B cell (primary cell): ENCODE measurements around the gene AMBRA1. TPM values are rescaled to one million over a fixed set of nuclear protein-coding genes. Genes with fewer than 3 reads are reported as not detected.
"Not testable (repeated sequence)": the region's sequence is repeated elsewhere in the genome, so short reads cannot be mapped to it uniquely, and the experiment has no call there.

Experiments used
- ATAC-seq: fragments of 200-7000 bp; cut with Tn5 transposase; one replicate; pipeline ENCODE4 v1.10.0; 2021; ENCODE audit warnings: low read depth, mild to moderate bottlenecking, moderate number of reproducible peaks, moderate library complexity
- CTCF ChIA-PET: fragments of 350-600 bp; sonication (Branson Sonifier 250); formaldehyde crosslinking; loops from one replicate; lab custom pipeline; 2021; ENCODE audit warnings: antibody characterized with exemption, inconsistent platforms; lab: Charles Lee
- POLR2A ChIA-PET: fragments of 350-600 bp; sonication (Branson Sonifier 250); formaldehyde crosslinking; loops from one replicate; lab custom pipeline; 2021; ENCODE audit warnings: antibody characterized with exemption; lab: Charles Lee
- DNase-seq: peaks from one replicate; pipeline ENCODE4 v3.0.0; 2013
- H2AFZ ChIP-seq: 2 replicates; pipeline ENCODE4 v1.6.1; 2012; ENCODE audit warnings: mild to moderate bottlenecking, low read depth, low read length; ENCODE audit not compliant: insufficient read depth, poor library complexity, severe bottlenecking
- H3K27ac ChIP-seq, 2 donors: 1 replicate in 1 of 2; 2 replicates in 1 of 2; pipeline ENCODE4 v1.5.1; 2012 to 2013; ENCODE audit warnings: low read length in 2 of 2, mild to moderate bottlenecking in 2 of 2, moderate library complexity in 1 of 2
- H3K27me3 ChIP-seq, 4 experiments: fragments of 200-600 bp in 1 of 4; sonication (generic) in 1 of 4; replicated peaks in 1 of 4; 1 replicate in 2 of 4; 2 replicates in 2 of 4; pipeline versions ENCODE4 v1.6.1 to v1.7.0; 2013 to 2016; ENCODE audit warnings: low read length in 3 of 4, mild to moderate bottlenecking in 2 of 4, mixed read lengths in 1 of 4, moderate library complexity in 1 of 4; ENCODE audit not compliant: insufficient read depth in 4 of 4, control insufficient read depth in 3 of 4; ENCODE audit errors: control extremely low read depth in 1 of 4
- H3K36me3 ChIP-seq, 2 experiments: replicated peaks in 1 of 2; 1 replicate in 1 of 2; 2 replicates in 1 of 2; pipeline versions ENCODE4 v1.6.1 to v1.7.1; 2013; ENCODE audit warnings: low read length in 1 of 2; ENCODE audit not compliant: insufficient read depth in 2 of 2, control insufficient read depth in 1 of 2; ENCODE audit errors: control extremely low read depth in 1 of 2, extremely low read depth in 1 of 2
- H3K4me1 ChIP-seq, 2 donors: fragments of 200-600 bp in 1 of 2; sonication (generic) in 1 of 2; 1 replicate in 1 of 2; 2 replicates in 1 of 2; pipeline versions ENCODE4 v1.5.1 to v1.6.1; 2013 to 2017; ENCODE audit warnings: low read length in 2 of 2; ENCODE audit not compliant: control insufficient read depth in 2 of 2, insufficient read depth in 2 of 2
- H3K4me2 ChIP-seq: replicated peaks from 2 replicates; pipeline ENCODE3; 2012; ENCODE audit warnings: mild to moderate bottlenecking, low read depth, low read length; ENCODE audit not compliant: poor library complexity, severe bottlenecking
- H3K4me3 ChIP-seq, 5 experiments: fragments of 200-600 bp in 1 of 5; sonication (generic) in 1 of 5; 1 replicate in 3 of 5; 2 replicates in 2 of 5; pipeline versions ENCODE4 v1.5.1 to v1.7.0; 2011 to 2016; ENCODE audit warnings: low read length in 4 of 5, mild to moderate bottlenecking in 4 of 5, low read depth in 2 of 5, control low read depth in 1 of 5, moderate library complexity in 1 of 5; ENCODE audit not compliant: insufficient read depth in 1 of 5; ENCODE audit errors: control extremely low read depth in 1 of 5, extremely low read depth in 1 of 5
- H3K79me2 ChIP-seq: fragments of 200-600 bp; sonication (generic); one replicate; pipeline ENCODE4 v1.6.0; 2016; ENCODE audit warnings: low read length; ENCODE audit not compliant: control insufficient read depth, insufficient read depth
- H3K9ac ChIP-seq: fragments of 200-600 bp; sonication (generic); 2 replicates; pipeline ENCODE4 v1.6.1; 2017; ENCODE audit warnings: mild to moderate bottlenecking, low read length, moderate library complexity
- H3K9me3 ChIP-seq, 3 donors: one replicate each; pipeline versions ENCODE4 v1.6.1 to v1.7.1; 2013; ENCODE audit warnings: low read length in 2 of 3; ENCODE audit not compliant: control insufficient read depth in 2 of 3, insufficient read depth in 1 of 3; ENCODE audit errors: control extremely low read depth in 1 of 3
- H4K20me1 ChIP-seq: 2 replicates; pipeline ENCODE4 v1.6.0; 2012; ENCODE audit warnings: mild to moderate bottlenecking, low read length; ENCODE audit not compliant: insufficient read depth, control insufficient read depth, poor library complexity, severe bottlenecking
- H3K27ac Mint-ChIP-seq: one replicate; pipeline ENCODE4 v1.8.0; 2021; ENCODE audit warnings: mixed read lengths
- H3K27me3 Mint-ChIP-seq: one replicate; pipeline ENCODE4 v1.8.0; 2021; ENCODE audit warnings: mixed read lengths
- H3K4me1 Mint-ChIP-seq: one replicate; pipeline ENCODE4 v1.8.0; 2021; ENCODE audit warnings: mixed read lengths
- H3K4me3 Mint-ChIP-seq: one replicate; pipeline ENCODE4 v1.8.0; 2021; ENCODE audit warnings: mixed read lengths
- H3K9me3 Mint-ChIP-seq: one replicate; pipeline ENCODE4 v1.8.0; 2022; ENCODE audit warnings: mixed read lengths; ENCODE audit not compliant: insufficient read depth
- CTCF ChIP-seq: fragments of 200-600 bp; IDR thresholded peaks from one replicate; pipeline ENCODE4 v1.8.0; 2022; ENCODE audit warnings: antibody characterized with exemption, mild to moderate bottlenecking
- EZH2 ChIP-seq: IDR thresholded peaks from 2 replicates; pipeline ENCODE4 v1.6.1; 2012; ENCODE audit warnings: borderline replicate concordance, low read depth, mild to moderate bottlenecking, moderate library complexity, low read length; ENCODE audit not compliant: insufficient read depth, poor library complexity, severe bottlenecking
- WGBS: methylation state at CpG from one replicate; pipeline ENCODE4 v1.1.5; 2013; ENCODE audit warnings: missing lambda C conversion rate; ENCODE audit not compliant: insufficient coverage; 5-methylcytosine and 5-hydroxymethylcytosine counted together
- intact Hi-C: fragments of 100-400 bp; cut with micrococcal nuclease; formaldehyde crosslinking; loops from one replicate; pipeline ENCODE4 v1.10.0; 2022
- polyA plus RNA-seq: library from polyadenylated mRNA; depleted of rRNA; stranded (reverse); fragments of >200 nt; gene quantifications from 2 replicates; pipeline ENCODE4 v1.2.3, GENCODE V29; 2012
- total RNA-seq, 2 donors: library from RNA; stranded (reverse); fragments of 120-200 nt in 1 of 2; gene quantifications; 1 replicate in 1 of 2; 2 replicates in 1 of 2; pipeline versions ENCODE4 v1.2.3 to v1.2.4, GENCODE V29; 2013 to 2022

Gene AMBRA1
- total and polyA plus RNA-seq, 2 donors (not counting 1 experiment from before 2014, with no cell fraction given) = 13.8 to 36.1 TPM

GRCh38 chr11:46372086-46372485 is 221.7 kb downstream of the AMBRA1 start:
- peaks cover 0 to 2% of the 10 kb centered on the region in 2 donors for H3K4me1 ChIP-seq
- no peak overlapping the region for H2AFZ ChIP-seq
- Mint-ChIP-seq H3K4me1 (peaks cover 8% of the 10 kb centered on the region), H3K27me3 (no peaks in the 10 kb centered on the region), H3K4me3 (no peak overlapping the region), H3K9me3 (no peaks in the 10 kb centered on the region), H3K27ac (no peak overlapping the region)
- H3K4me3 ChIP-seq = no peak overlapping the region
- DNase-seq = no peak
- TF ChIP-seq CTCF = no peak
- no peak for TF ChIP-seq EZH2
- WGBS = 92% methylated on average over 10 of the region's 10 CpGs
- ChIA-PET POLR2A (no interaction called here), CTCF (no interaction called here)
- no peaks in the 10 kb centered on the region for H3K9me3 ChIP-seq
- H3K27me3 ChIP-seq = no peaks in the 10 kb centered on the region
- H3K36me3 ChIP-seq = peaks cover 0 to 36% of the 10 kb centered on the region in 2 experiments
- no peak overlapping the region for H3K4me2 ChIP-seq
- H3K27ac ChIP-seq = no peak overlapping the region
- H3K79me2 ChIP-seq = peaks cover 6% of the 10 kb centered on the region
- intact Hi-C loops = no loop called here
- H3K9ac ChIP-seq = no peak overlapping the region
- peaks cover 27% of the 10 kb centered on the region for H4K20me1 ChIP-seq
- ATAC-seq = no peak

GRCh38 chr11:46371262-46371661 is 222.6 kb downstream of the AMBRA1 start:
- Histone ChIP-seq H4K20me1 (peaks cover 32% of the 10 kb centered on the region), H3K36me3 (peaks cover 0 to 31% of the 10 kb centered on the region in 2 experiments)
- H3K27ac ChIP-seq, H3K4me3 Mint-ChIP-seq, H3K27ac Mint-ChIP-seq, H3K4me3 ChIP-seq, H3K79me2 ChIP-seq, CTCF ChIA-PET, ATAC-seq, DNase-seq, H3K4me1 ChIP-seq, H3K27me3 ChIP-seq, H3K4me1 Mint-ChIP-seq, H2AFZ ChIP-seq, H3K4me2 ChIP-seq, H3K27me3 Mint-ChIP-seq, H3K9me3 ChIP-seq, intact Hi-C loops, POLR2A ChIA-PET, H3K9me3 Mint-ChIP-seq, H3K9ac ChIP-seq: not testable (repeated sequence)
- 99% methylated on average over 18 of the region's 19 CpGs for whole genome bisulfite sequencing
